ACC112 (cell line): ENCODE data around the gene OR5H15.
"Not testable (repeated sequence)": the region's sequence is repeated elsewhere in the genome, so short reads cannot be mapped to it uniquely, and the experiment has no call there.

Experiments
- H2AFZ ChIP-seq: fragments of 200-600 bp; sonication (generic); one replicate; pipeline ENCODE4 v1.6.0; 2017; ENCODE audit warnings: antibody characterized with exemption, low read length; ENCODE audit not compliant: unreplicated experiment
- H3K27ac ChIP-seq: fragments of 200-600 bp; sonication (generic); 2 replicates; pipeline ENCODE4 v1.5.1; 2014; ENCODE audit warnings: low read depth, mild to moderate bottlenecking, antibody characterized with exemption, low read length, moderate library complexity
- H3K27me3 ChIP-seq: fragments of 200-600 bp; sonication (generic); 2 replicates; pipeline ENCODE4 v1.6.1; 2014; ENCODE audit warnings: mild to moderate bottlenecking, antibody characterized with exemption, low read length, moderate library complexity, mixed read lengths; ENCODE audit not compliant: insufficient read depth
- H3K36me3 ChIP-seq: fragments of 200-600 bp; sonication (generic); 2 replicates; pipeline ENCODE4 v1.6.1; 2016; ENCODE audit warnings: mild to moderate bottlenecking, antibody characterized with exemption, low read length, moderate library complexity, mixed read lengths; ENCODE audit not compliant: insufficient read depth
- H3K4me1 ChIP-seq: fragments of 200-600 bp; sonication (generic); one replicate; pipeline ENCODE4 v1.6.1; 2016; ENCODE audit warnings: low read length, mixed read lengths; ENCODE audit not compliant: insufficient read depth, unreplicated experiment, control insufficient read depth
- H3K4me3 ChIP-seq: fragments of 200-600 bp; sonication (generic); 2 replicates; pipeline ENCODE4 v1.5.1; 2014; ENCODE audit warnings: mild to moderate bottlenecking, low read depth, low read length
- H3K79me2 ChIP-seq: fragments of 200-600 bp; sonication (generic); one replicate; pipeline ENCODE4 v1.6.0; 2016; ENCODE audit warnings: low read length; ENCODE audit not compliant: control insufficient read depth, unreplicated experiment, insufficient read depth

OR5H15 gene

GRCh38 chr3:98180319-98180890, 13.9 kb downstream of the OR5H15 start:
- Histone ChIP-seq H2AFZ (no peak overlapping the region), H3K27me3 (no peaks in the 10 kb centered on the region), H3K36me3 (no peaks in the 10 kb centered on the region), H3K79me2 (no peaks in the 10 kb centered on the region), H3K4me1 (no peaks in the 10 kb centered on the region), H3K4me3 (no peak overlapping the region), H3K27ac (no peak overlapping the region)

DNA sequence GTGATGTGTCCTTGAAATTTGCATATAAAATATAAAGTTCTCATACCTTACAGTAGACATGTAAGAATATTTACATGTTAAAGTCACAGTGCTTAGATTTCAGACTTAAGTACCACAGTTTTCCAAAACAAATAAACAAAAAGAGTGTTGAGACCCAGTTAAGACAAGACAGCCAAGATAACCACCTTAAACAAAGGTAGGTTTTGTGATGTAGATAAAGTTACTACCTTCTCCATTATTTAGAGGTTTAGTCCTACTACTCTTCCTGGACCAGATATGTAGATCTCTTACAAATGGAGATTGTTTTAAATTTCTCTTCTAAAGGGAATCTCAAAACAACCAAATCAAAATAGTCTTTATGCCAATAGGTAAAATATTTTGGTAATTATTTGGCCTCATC, 15.7 kb downstream of the OR5H15 start:
- Histone ChIP-seq H3K36me3 (no peaks in the 10 kb centered on the region), H3K4me1 (no peaks in the 10 kb centered on the region), H3K27me3 (no peaks in the 10 kb centered on the region), H3K4me3 (no peak overlapping the region), H3K27ac (no peak overlapping the region), H2AFZ (no peak overlapping the region), H3K79me2 (no peaks in the 10 kb centered on the region)

- no peak overlapping the region for H3K4me3 ChIP-seq
- H3K27ac ChIP-seq, result no peak overlapping the region
- no peaks in the 10 kb centered on the region for H3K27me3 ChIP-seq
- no peaks in the 10 kb centered on the region for H3K4me1 ChIP-seq
- H2AFZ ChIP-seq, result no peak overlapping the region
- no peaks in the 10 kb centered on the region for H3K79me2 ChIP-seq
- no peaks in the 10 kb centered on the region for H3K36me3 ChIP-seq
These were observed 18.7 kb downstream of the OR5H15 start for GRCh38 chr3:98185180-98185579.

DNA sequence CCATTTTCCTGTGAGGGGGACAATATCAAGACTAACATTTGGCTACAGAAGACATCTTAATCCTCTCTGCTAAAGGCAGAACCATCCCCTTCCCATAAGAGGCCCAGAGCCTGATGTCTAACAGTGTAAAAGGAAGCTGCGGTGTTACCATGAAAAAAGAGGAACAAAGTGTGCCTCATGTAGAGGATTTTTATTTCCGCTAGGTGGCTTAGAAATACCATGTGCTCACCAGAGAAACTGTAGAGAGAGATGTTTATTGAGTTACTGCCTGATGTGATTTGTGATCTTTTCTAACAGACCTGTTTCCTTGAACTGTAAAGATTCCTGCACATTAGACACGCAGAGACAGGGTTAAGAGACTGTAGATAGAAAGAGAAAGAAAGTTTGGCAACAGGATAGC, 22.0 kb downstream of the OR5H15 start:
- Histone ChIP-seq H3K79me2 (no peaks in the 10 kb centered on the region), H3K4me1 (no peaks in the 10 kb centered on the region), H3K27ac (no peak overlapping the region), H3K36me3 (no peaks in the 10 kb centered on the region), H2AFZ (no peak overlapping the region), H3K27me3 (no peaks in the 10 kb centered on the region), H3K4me3 (no peak overlapping the region)

GRCh38 chr3:98190911-98191310, 24.4 kb downstream of the OR5H15 start:
- not testable (repeated sequence) for H3K4me3 ChIP-seq

GRCh38 chr3:98196293-98196692, 29.8 kb downstream of the OR5H15 start:
- H3K79me2 ChIP-seq, H3K4me1 ChIP-seq, H3K36me3 ChIP-seq, H3K4me3 ChIP-seq, H2AFZ ChIP-seq, H3K27me3 ChIP-seq, H3K27ac ChIP-seq: not testable (repeated sequence)

More at GRCh38 chr3:98190911-98191310, 24.4 kb downstream of the OR5H15 start:
- H2AFZ ChIP-seq, H3K36me3 ChIP-seq, H3K4me1 ChIP-seq, H3K79me2 ChIP-seq, H3K27me3 ChIP-seq, H3K27ac ChIP-seq: not testable (repeated sequence)

- Histone ChIP-seq H3K36me3 (no peaks in the 10 kb centered on the region), H3K27ac (no peak overlapping the region), H3K4me3 (no peak overlapping the region), H3K79me2 (no peaks in the 10 kb centered on the region), H3K27me3 (no peaks in the 10 kb centered on the region), H3K4me1 (no peaks in the 10 kb centered on the region), H2AFZ (no peak overlapping the region)
These were observed 32.5 kb downstream of the OR5H15 start for GRCh38 chr3:98199020-98199419.

DNA sequence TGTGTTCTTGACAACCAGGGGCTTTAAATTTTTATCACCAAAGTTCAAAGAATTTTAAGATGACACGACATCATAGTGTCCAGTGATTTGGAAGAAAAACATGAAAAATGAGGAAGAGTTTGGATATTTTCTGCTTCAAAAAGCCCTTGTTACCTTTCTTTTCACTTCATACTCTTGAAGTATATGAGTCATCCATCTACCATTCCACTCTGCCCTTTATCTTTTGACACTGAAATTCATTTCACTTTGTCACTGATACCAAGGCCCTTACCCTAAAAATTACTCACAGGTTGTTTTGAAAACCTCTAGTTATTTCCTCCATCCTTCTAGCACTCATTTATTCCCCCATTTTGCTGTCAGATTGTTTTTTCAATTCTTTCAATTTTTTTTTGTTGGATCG, 42.7 kb downstream of the OR5H15 start:
- no peak overlapping the region for H3K4me3 ChIP-seq
- no peak overlapping the region for H3K27ac ChIP-seq
- H2AFZ ChIP-seq, result no peak overlapping the region
- no peaks in the 10 kb centered on the region for H3K27me3 ChIP-seq
- no peaks in the 10 kb centered on the region for H3K4me1 ChIP-seq
- H3K36me3 ChIP-seq, result no peaks in the 10 kb centered on the region
- no peaks in the 10 kb centered on the region for H3K79me2 ChIP-seq

GRCh38 chr3:98213276-98213675, 46.8 kb downstream of the OR5H15 start:
- Histone ChIP-seq H3K27ac (no peak overlapping the region), H3K79me2 (no peaks in the 10 kb centered on the region), H3K27me3 (no peaks in the 10 kb centered on the region), H3K36me3 (no peaks in the 10 kb centered on the region), H2AFZ (no peak overlapping the region), H3K4me3 (no peak overlapping the region), H3K4me1 (no peaks in the 10 kb centered on the region)

DNA sequence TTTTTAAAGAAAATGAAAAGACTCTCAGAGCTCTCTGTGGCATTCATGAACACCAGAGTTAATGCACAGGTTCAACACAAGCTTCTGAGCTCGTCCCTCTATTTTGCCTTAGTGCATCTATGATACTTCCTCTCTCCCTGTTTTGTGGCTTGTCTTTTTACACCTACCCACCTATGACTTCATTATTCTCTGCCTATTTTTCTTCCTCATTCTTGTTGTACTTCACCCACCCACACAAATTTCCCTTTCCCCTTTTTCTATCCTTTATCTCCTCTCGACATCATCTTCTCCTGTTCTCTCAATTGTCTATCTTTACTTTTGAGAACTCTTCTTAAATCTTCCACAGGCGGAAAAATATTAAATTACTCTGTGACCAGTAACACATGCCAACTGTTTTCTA, 48.6 kb downstream of the OR5H15 start:
- Histone ChIP-seq H2AFZ (no peak overlapping the region), H3K79me2 (no peaks in the 10 kb centered on the region), H3K27ac (no peak overlapping the region), H3K36me3 (no peaks in the 10 kb centered on the region), H3K27me3 (no peaks in the 10 kb centered on the region), H3K4me1 (no peaks in the 10 kb centered on the region), H3K4me3 (no peak overlapping the region)
